ENCODE data around the gene MYDGF.

The MYDGF gene

GRCh38 chr19:4618019-4618418 lies 52.1 kb downstream of the MYDGF start:
- no peak for DNase-seq (ENCODE audit: low spot score)
- TF ChIP-seq CTCF (IDR thresholded peaks at IDR 0.05; ENCODE audit: borderline replicate concordance, control extremely low read depth, extremely low read depth, insufficient read depth, missing control alignments): no peak
- in situ Hi-C loops (cut with MboI; ENCODE audit: low sequenced_read_pairs, unreplicated experiment): no loop called here

- no peak for TF ChIP-seq CTCF (IDR thresholded peaks at IDR 0.05; ENCODE audit: borderline replicate concordance, control extremely low read depth, extremely low read depth, insufficient read depth, missing control alignments)
- no peak for DNase-seq (ENCODE audit: low spot score)
- in situ Hi-C loops (cut with MboI; ENCODE audit: low sequenced_read_pairs, unreplicated experiment): no loop called here
Measured at GRCh38 chr19:4613254-4613751, 56.8 kb downstream of the MYDGF start.

GRCh38 chr19:4609878-4610511 lies 60.1 kb downstream of the MYDGF start:
- in situ Hi-C loops (cut with MboI; ENCODE audit: low sequenced_read_pairs, unreplicated experiment): no loop called here
- DNase-seq (ENCODE audit: low spot score): peak; percentile 28
- no peak for TF ChIP-seq CTCF (IDR thresholded peaks at IDR 0.05; ENCODE audit: borderline replicate concordance, control extremely low read depth, extremely low read depth, insufficient read depth, missing control alignments)

All from GM13976 (cell line).